Sciatic nerve (tissue), 2 donors: ENCODE measurements around the gene MAN1C1. TPM values are rescaled to one million over a fixed set of nuclear protein-coding genes. Genes with fewer than 3 reads are reported as not detected.
A peak's percentile ranks its signal among the peaks of the same experiment; 100 is the strongest.

Source experiments
- ATAC-seq: fragments of 200-7000 bp; cut with Tn5 transposase; one replicate; pipeline ENCODE4 v1.9.1; 2020; ENCODE audit warnings: mild to moderate bottlenecking, moderate library complexity
- DNase-seq: peaks from one replicate; pipeline ENCODE4 v3.0.0-alpha.2; 2020; ENCODE audit warnings: low spot score
- intact Hi-C: fragments of 100-400 bp; cut with DNase I; formaldehyde crosslinking; loops from one replicate; pipeline ENCODE4 v1.14.2; 2022
- total RNA-seq: library from RNA; stranded (reverse); fragmentation: NEBNext Ultra II Directional; extraction: Animal tissue kit (Norgen Biotek cat#: 25700); gene quantifications from one replicate; pipeline ENCODE4 v1.2.1, GENCODE V29; 2021
- donor health status: DM: no; HTN: no; CAD: no.
- donor health status: DM: no; HTN: no; CAD: no.

MAN1C1 gene
- total RNA-seq: 29.4 TPM

GRCh38 chr1:25616095-25616986, at the start of gene MAN1C1:
Gene MAN1C1 (plus strand): TSS chr1:25616791. CDS start chr1:25617798, 1,007 bp downstream.
- ATAC-seq (peak; percentile 92), DNase-seq (peak; percentile 92)
- intact Hi-C loops: no loop called here

GRCh38 chr1:25567710-25568089, 48.9 kb upstream of the MAN1C1 start:
- intact Hi-C loops: no loop called here
- peak; percentile 21 for ATAC-seq
- DNase-seq: no peak

GRCh38 chr1:25568090-25568833, 48.3 kb upstream of the MAN1C1 start:
- ATAC-seq (peak; percentile 73), DNase-seq (no peak)
- intact Hi-C loops: no loop called here

GRCh38 chr1:25568834-25569596, 47.6 kb upstream of the MAN1C1 start:
- DNase-seq (no peak), ATAC-seq (peak; percentile 35)
- intact Hi-C loops: no loop called here

GRCh38 chr1:25569597-25570396, 46.8 kb upstream of the MAN1C1 start:
- intact Hi-C loops: no loop called here
- ATAC-seq: no peak
- DNase-seq: no peak

DNA sequence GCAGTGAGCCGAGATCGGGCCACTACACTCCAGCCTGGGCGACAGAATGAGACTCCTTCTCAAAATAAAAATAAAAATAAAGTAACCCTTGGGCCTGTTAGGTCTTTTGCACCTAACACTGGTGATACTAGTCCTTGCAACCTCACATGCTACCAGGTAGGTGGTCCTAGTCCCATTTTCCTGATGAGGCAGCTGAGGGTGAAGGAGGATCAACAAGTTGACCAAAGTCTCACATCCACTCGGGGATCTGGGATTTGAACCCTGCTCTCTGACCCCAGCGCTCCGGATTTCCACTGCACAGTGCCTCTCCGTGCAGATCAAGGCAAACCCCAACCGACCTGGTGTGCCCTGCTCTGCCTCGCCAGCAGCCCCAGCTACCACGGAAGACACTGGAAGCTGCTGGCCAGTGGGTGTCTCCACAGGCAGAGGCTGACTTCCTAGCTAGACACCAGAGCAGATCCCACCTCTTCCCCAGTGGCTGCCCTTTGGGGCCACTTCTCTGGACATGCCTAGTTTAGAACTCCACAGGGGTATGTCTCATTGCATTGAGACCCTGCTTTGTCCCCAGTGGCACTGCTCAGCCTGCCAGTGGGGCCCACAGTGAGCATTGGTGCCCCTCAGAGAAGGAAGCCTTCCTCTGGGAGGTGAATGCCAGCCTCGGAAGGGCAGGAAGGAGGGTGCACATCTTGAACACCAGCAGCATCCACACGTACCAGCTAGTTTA, 45.6 kb upstream of the MAN1C1 start:
- no peak for ATAC-seq
- intact Hi-C loops: no loop called here
- no peak for DNase-seq

- ATAC-seq (no peak), DNase-seq (no peak)
- intact Hi-C loops: no loop called here
These were observed 45.0 kb upstream of the MAN1C1 start for GRCh38 chr1:25571522-25571970.

- ATAC-seq (no peak), DNase-seq (no peak)
- intact Hi-C loops: loop anchor here (2.0 kb wide), 1 partner anchor 43 kb away; no protein-coding TSS in a partner anchor
These were observed 44.5 kb upstream of the MAN1C1 start for GRCh38 chr1:25572107-25572506.

DNA sequence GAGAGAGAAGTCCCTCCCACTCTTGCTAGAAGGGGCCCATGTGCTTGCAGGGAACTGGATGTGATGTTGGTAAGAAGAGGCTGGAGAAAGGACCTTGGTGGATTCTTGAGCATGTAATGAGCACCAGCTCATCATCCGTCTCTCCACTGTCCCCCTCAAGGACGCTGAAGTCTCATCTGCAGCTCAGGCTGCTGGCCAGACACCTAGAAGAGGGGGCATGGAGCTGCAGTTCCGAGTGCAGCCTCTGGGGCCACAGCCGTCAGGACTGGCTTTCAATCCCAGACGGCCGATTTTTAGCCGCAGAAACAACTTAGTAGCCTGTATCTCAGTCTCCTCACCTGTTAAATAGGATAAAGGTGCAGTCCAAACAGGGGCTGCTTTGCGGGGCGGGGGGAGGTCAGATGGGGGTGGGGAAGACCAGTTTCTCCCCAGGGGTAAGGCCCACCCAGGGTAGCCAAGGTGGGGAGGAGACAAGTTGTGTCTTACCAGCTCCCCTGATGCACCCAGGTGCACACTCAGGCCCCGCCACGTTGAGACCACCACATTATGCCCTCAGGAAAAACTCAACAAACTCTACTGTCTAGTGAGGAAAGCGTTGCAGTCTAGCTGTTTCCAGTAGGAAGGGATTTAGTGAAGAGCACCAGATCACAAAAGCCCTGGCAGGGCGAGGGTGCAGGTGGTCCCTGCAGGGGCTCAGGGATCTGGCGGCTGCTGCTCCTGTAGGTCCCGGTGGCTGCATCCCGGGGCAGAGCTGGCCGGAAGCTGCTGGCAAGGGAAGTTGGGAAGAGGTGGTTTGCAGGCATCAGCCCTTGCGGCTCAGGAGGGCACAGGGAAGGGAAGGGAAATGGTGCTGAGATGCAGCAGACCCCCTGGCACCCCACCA, 43.6 kb upstream of the MAN1C1 start:
- no peak for ATAC-seq
- DNase-seq: no peak
- intact Hi-C loops: loop anchor here (2.0 kb wide), 1 partner anchor 44 kb away; no protein-coding TSS in a partner anchor

- DNase-seq: no peak
- intact Hi-C loops: loop anchor here (2.0 kb wide), 1 partner anchor 45 kb away; no protein-coding TSS in a partner anchor
- no peak for ATAC-seq
These were observed 43.0 kb upstream of the MAN1C1 start for GRCh38 chr1:25573591-25573930.

- no peak for DNase-seq
- no peak for ATAC-seq
- intact Hi-C loops: loop anchor here (2.0 kb wide), 1 partner anchor 45 kb away; no protein-coding TSS in a partner anchor
These were observed 42.6 kb upstream of the MAN1C1 start for GRCh38 chr1:25573961-25574360.

DNA sequence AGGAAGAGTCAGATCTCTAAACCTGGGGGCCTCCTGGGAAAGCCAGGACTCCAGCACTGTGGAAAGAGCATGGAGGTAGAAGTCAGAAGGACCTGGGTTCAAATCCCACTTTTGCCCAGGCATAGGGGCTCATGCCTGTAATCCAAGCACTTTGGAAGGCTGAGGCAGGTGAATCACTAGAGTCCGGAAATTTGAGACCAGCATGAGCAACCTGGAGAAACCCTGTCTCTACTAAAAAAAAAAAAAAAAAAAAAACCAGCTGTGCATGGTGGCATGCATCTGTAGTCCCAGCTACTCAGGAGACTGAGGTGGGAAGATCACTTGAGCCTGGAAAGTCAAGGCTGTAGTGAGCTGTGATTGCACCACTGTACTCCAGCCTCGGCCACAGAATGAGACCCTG, 41.4 kb upstream of the MAN1C1 start:
- intact Hi-C loops: no loop called here
- ATAC-seq (no peak), DNase-seq (no peak)

GRCh38 chr1:25576459-25577133, 40.0 kb upstream of the MAN1C1 start:
- no peak for ATAC-seq
- intact Hi-C loops: no loop called here
- no peak for DNase-seq

- intact Hi-C loops: no loop called here
- no peak for DNase-seq
- no peak for ATAC-seq
These were observed 39.3 kb upstream of the MAN1C1 start for GRCh38 chr1:25577134-25577920.
